ENCODE measurements around the gene HINFP. TPM values are rescaled to one million over a fixed set of nuclear protein-coding genes. Genes with fewer than 3 reads are reported as not detected.

HINFP gene
- total RNA-seq, 1 experiment from 2014 or later: 38.1 TPM

DNA sequence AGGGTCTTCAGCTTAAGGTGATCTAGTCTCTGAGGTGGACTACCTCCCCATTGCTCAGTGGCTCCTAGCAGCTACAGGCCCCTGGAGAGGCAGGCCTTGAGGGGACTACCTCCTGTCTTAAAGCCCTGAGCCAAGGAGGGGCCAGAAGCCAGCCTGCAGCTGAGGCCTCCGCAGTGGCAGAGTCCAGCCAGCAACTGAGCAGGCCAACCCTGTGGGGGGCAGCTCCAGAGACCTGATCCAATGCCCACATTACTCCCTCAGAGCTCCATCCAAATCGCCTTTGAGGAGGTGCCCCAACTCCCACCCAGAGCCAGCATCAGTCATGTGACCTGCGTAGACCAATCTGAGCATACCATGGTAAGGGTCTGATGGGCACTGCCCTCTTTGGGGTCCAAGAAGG, 11.5 kb upstream of the HINFP start:
- ATAC-seq (no peak), DNase-seq (ENCODE audit: low read depth, low spot score) (no peak)
- intact Hi-C loops (cut with micrococcal nuclease): loop anchor here (10.0 kb wide), 1 partner anchor 185 kb away; no protein-coding TSS in a partner anchor
- no peak overlapping the region for H3K27ac ChIP-seq (ENCODE audit: low read depth, low read length)
- H3K9me3 ChIP-seq (ENCODE audit: control insufficient read depth in 1 of 2, insufficient read depth in 1 of 2, low read depth in 1 of 2, low read length in 2 of 2): no peaks in the 10 kb centered on the region
- H3K79me2 ChIP-seq (ENCODE audit: insufficient read depth, low read length): peaks cover 6% of the 10 kb centered on the region; the same call in 1 of the 2 replicates
- no peak overlapping the region for H2AFZ ChIP-seq (ENCODE audit: low read depth, low read length, poor library complexity, severe bottlenecking)
- ChIA-PET POLR2A (interaction anchor here (1.8 kb wide), 1 partner anchor 11 kb away, joined by 14 read pairs; the partner anchor contains the start of gene HINFP), RAD21 (ENCODE audit: low non-redundant PET in 1 of 2, low total read pairs in 2 of 2, uncharacterized antibody in 2 of 2, unreplicated experiment in 2 of 2) (interaction anchor here in 1 of 2 experiments (0.6 kb wide), 1 partner anchor 294 kb away, joined by 3 read pairs; no protein-coding TSS in a partner anchor), CTCF (no interaction called here)
- no TSS peak for BruUV-seq (replicated peaks)
- H3K9ac ChIP-seq (ENCODE audit: low read length): no peak overlapping the region
- no peaks in the 10 kb centered on the region for H3K9me2 ChIP-seq (ENCODE audit: insufficient read depth)
- H3K4me1 ChIP-seq (ENCODE audit: control insufficient read depth in 1 of 2, insufficient read depth in 2 of 2, low read length in 2 of 2): peaks cover 16 to 31% of the 10 kb centered on the region in 2 experiments
- H3K4me2 ChIP-seq (ENCODE audit: low read length): no peak overlapping the region
- no peak for TF ChIP-seq EZH2 (IDR thresholded peaks at IDR 0.05)
- no peak for TF ChIP-seq EZH2phosphoT487 (IDR thresholded peaks at IDR 0.05; ENCODE audit: borderline replicate concordance)
- TF ChIP-seq POLR2AphosphoS5 (IDR thresholded peaks at IDR 0.05; ENCODE audit: low read depth, low read length): no peak
- TF ChIP-seq, protein P1, sequence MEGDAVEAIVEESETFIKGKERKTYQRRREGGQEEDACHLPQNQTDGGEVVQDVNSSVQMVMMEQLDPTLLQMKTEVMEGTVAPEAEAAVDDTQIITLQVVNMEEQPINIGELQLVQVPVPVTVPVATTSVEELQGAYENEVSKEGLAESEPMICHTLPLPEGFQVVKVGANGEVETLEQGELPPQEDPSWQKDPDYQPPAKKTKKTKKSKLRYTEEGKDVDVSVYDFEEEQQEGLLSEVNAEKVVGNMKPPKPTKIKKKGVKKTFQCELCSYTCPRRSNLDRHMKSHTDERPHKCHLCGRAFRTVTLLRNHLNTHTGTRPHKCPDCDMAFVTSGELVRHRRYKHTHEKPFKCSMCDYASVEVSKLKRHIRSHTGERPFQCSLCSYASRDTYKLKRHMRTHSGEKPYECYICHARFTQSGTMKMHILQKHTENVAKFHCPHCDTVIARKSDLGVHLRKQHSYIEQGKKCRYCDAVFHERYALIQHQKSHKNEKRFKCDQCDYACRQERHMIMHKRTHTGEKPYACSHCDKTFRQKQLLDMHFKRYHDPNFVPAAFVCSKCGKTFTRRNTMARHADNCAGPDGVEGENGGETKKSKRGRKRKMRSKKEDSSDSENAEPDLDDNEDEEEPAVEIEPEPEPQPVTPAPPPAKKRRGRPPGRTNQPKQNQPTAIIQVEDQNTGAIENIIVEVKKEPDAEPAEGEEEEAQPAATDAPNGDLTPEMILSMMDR (IDR thresholded peaks at IDR 0.05 in 2 of 3, conservative IDR thresholded peaks at IDR 0.05 in 1 of 3; ENCODE audit: borderline replicate concordance in 1 of 3, insufficient read depth in 1 of 3, low read depth in 2 of 3, low read length in 2 of 3): no peak
- H3K36me3 ChIP-seq (ENCODE audit: control insufficient read depth in 1 of 2, insufficient read depth in 2 of 2, low read length in 2 of 2): peaks cover 6 to 18% of the 10 kb centered on the region in 2 experiments; a peak in 2 of 4 replicates
- H3K4me3 ChIP-seq (replicated peaks in 1 of 2; ENCODE audit: low read depth in 1 of 2, low read length in 2 of 2): no peak overlapping the region
- no peaks in the 10 kb centered on the region for H3K27me3 ChIP-seq (ENCODE audit: insufficient read depth, low read length)
- no peaks in the 10 kb centered on the region for H4K20me1 ChIP-seq (ENCODE audit: insufficient read depth)

- Histone ChIP-seq H4K20me1 (ENCODE audit: insufficient read depth) (no peaks in the 10 kb centered on the region), H3K9ac (ENCODE audit: low read length) (no peak overlapping the region), H3K27me3 (ENCODE audit: insufficient read depth, low read length) (no peaks in the 10 kb centered on the region), H3K4me2 (ENCODE audit: low read length) (no peak overlapping the region), H3K9me2 (ENCODE audit: insufficient read depth) (no peaks in the 10 kb centered on the region), H3K36me3 (ENCODE audit: control insufficient read depth in 1 of 2, insufficient read depth in 2 of 2, low read length in 2 of 2) (peaks cover 6 to 19% of the 10 kb centered on the region in 2 experiments; a peak in 2 of 4 replicates), H3K4me3 (replicated peaks in 1 of 2; ENCODE audit: low read depth in 1 of 2, low read length in 2 of 2) (no peak overlapping the region), H3K9me3 (ENCODE audit: control insufficient read depth in 1 of 2, insufficient read depth in 1 of 2, low read depth in 1 of 2, low read length in 2 of 2) (no peaks in the 10 kb centered on the region), H2AFZ (ENCODE audit: low read depth, low read length, poor library complexity, severe bottlenecking) (no peak overlapping the region), H3K79me2 (ENCODE audit: insufficient read depth, low read length) (peaks cover 6% of the 10 kb centered on the region; the same call in 1 of the 2 replicates), H3K27ac (ENCODE audit: low read depth, low read length) (no peak overlapping the region), H3K4me1 (ENCODE audit: control insufficient read depth in 1 of 2, insufficient read depth in 2 of 2, low read length in 2 of 2) (peaks cover 16 to 31% of the 10 kb centered on the region in 2 experiments)
- TF ChIP-seq CEBPB (IDR thresholded peaks at IDR 0.05; ENCODE audit: low read depth) (no peak), CBX3 (IDR thresholded peaks at IDR 0.05; ENCODE audit: low read depth) (no peak), ZNF274 (IDR thresholded peaks at IDR 0.05; ENCODE audit: low read depth, low read length) (no peak), FOSL1 (IDR thresholded peaks at IDR 0.05; ENCODE audit: low read depth) (no peak), RAD21 (IDR thresholded peaks at IDR 0.05; ENCODE audit: low read depth) (no peak), MAX (IDR thresholded peaks at IDR 0.05) (no peak), EZH2phosphoT487 (IDR thresholded peaks at IDR 0.05; ENCODE audit: borderline replicate concordance) (no peak)
- ATAC-seq (no peak), DNase-seq (ENCODE audit: low read depth, low spot score) (no peak)
- CTCF ChIA-PET: no interaction called here
- RAD21 ChIA-PET (ENCODE audit: low non-redundant PET in 1 of 2, low total read pairs in 2 of 2, uncharacterized antibody in 2 of 2, unreplicated experiment in 2 of 2): interaction anchor here in 1 of 2 experiments (0.6 kb wide), 1 partner anchor 294 kb away, joined by 3 read pairs; no protein-coding TSS in a partner anchor
- BruUV-seq (replicated peaks): no TSS peak
- intact Hi-C loops (cut with micrococcal nuclease): no loop called here
- POLR2A ChIA-PET: interaction anchor here (2.9 kb wide), 1 partner anchor 11 kb away, joined by 9 read pairs; the partner anchor contains the start of gene HINFP
These were observed 10.9 kb upstream of the HINFP start for GRCh38 chr11:119110439-119110838.

Data from HCT116 (cell line).